Breast epithelium (tissue), 4 donors: ENCODE data around the gene KCNIP3. TPM values are rescaled to one million over a fixed set of nuclear protein-coding genes. Genes with fewer than 3 reads are reported as not detected.
A peak's percentile ranks its signal among the peaks of the same experiment; 100 is the strongest.

ENCODE experiments used
- DNase-seq, 2 donors: peaks; one replicate each; pipeline ENCODE4 v3.0.0-alpha.2; 2019; ENCODE audit warnings: low spot score in 2 of 2
- H3K27ac ChIP-seq, 2 donors: fragments of 200-600 bp; sonication (generic) in 1 of 2; one replicate each; pipeline ENCODE4 v1.5.1; 2016 to 2019; ENCODE audit warnings: mild to moderate bottlenecking in 1 of 2
- H3K27me3 ChIP-seq, 2 donors: fragments of 200-600 bp; sonication (generic) in 1 of 2; one replicate each; pipeline versions ENCODE4 v1.5.1 to v1.6.0; 2017 to 2019; ENCODE audit warnings: control low read depth in 1 of 2, mild to moderate bottlenecking in 1 of 2
- H3K36me3 ChIP-seq: fragments of 200-600 bp; one replicate; pipeline ENCODE4 v1.5.1; 2019
- H3K4me1 ChIP-seq, 2 donors: fragments of 200-600 bp; sonication (generic); one replicate each; pipeline ENCODE4 v1.5.1; 2016 to 2019; ENCODE audit warnings: control low read depth in 1 of 2
- H3K4me3 ChIP-seq, 3 donors: fragments of 200-600 bp; sonication (generic); 1 replicate in 2 of 3; 2 replicates in 1 of 3; pipeline ENCODE4 v1.5.1; 2016 to 2019; ENCODE audit warnings: mild to moderate bottlenecking in 3 of 3, moderate library complexity in 2 of 3
- H3K9me3 ChIP-seq, 2 donors: fragments of 200-600 bp; sonication (generic) in 1 of 2; one replicate each; pipeline ENCODE4 v1.5.1; 2016 to 2019; ENCODE audit warnings: control low read depth in 1 of 2
- POLR2A ChIP-seq: fragments of 450-650 bp; IDR thresholded peaks from one replicate; pipeline ENCODE4 v1.6.1; 2016; ENCODE audit warnings: antibody characterized with exemption, mild to moderate bottlenecking, moderate library complexity
- POLR2AphosphoS5 ChIP-seq, 3 donors: sonication (generic); formaldehyde crosslinking; IDR thresholded peaks; one replicate each; pipeline ENCODE4 v1.6.1; 2017; ENCODE audit warnings: antibody characterized with exemption in 3 of 3
- intact Hi-C: fragments of 100-400 bp; cut with DNase I; formaldehyde crosslinking; loops from one replicate; pipeline ENCODE4 v1.15.1; 2023; ENCODE audit warnings: low total_unique reads
- total RNA-seq, 3 donors: library from RNA; depleted of rRNA; stranded (reverse); fragments of >200 nt; gene quantifications; one replicate each; pipeline ENCODE4 v1.1.0, GENCODE V29; 2016
- TF ChIP-seq, protein P1 (sequence below), 3 donors: fragments of 450-650 bp; IDR thresholded peaks; one replicate each; pipeline ENCODE4 v1.5.1; 2016 to 2017; ENCODE audit warnings: antibody characterized with exemption in 3 of 3, mild to moderate bottlenecking in 3 of 3, moderate library complexity in 3 of 3

KCNIP3 gene
- total RNA-seq, 3 donors from 2014 or later = 14.4 to 30.1 (median 15.1) TPM

DNA sequence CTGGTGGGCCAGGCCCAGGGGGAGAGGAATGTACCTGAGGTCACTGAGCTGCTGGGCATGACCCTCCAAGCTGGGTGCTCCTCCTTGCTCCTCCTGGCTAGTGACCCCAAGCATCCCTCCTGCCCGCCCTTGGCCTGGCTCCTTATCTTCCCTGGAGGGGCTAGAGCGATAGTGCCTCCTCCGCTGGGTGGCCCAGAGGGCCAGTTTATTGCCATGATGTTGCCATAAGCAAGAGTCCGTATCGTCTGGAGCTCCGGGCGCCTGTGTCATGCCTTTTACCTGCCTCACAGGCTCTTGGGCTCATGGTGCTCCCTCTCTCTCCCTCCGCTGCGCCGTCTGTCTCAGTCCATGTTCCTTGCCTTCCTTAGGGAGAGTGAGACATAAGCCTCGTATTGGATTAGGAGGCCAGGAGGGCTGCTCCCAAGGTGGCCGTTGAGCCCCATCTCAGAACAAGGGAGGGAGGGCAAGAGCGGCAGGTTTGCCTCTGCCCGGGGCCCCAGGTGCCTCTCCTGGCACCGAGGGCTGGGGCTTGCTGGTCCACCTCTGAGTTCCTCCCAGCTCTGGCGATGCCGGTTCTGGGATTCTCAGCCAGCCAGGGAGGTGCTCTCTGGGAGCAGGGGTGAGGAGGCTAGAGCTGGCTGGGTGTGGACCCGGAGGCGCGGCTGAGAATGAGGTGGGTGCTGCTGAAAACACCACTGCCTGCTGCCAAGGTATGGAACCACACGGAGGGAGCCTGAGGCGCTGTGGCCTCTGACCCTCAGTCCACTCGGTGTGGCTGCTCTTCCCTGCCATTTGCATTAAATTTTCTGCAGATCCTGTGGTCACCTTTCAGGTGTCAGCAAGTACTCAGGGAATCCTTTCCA is 22.6 kb downstream of the KCNIP3 start:
- DNase-seq = no peak
- no peak overlapping the region for H3K27ac ChIP-seq
- no peak overlapping the region for H3K4me3 ChIP-seq
- no peaks in the 10 kb centered on the region for H3K36me3 ChIP-seq
- intact Hi-C loops = no loop called here
- TF ChIP-seq POLR2AphosphoS5 (IDR thresholded peaks at IDR 0.05) (no peak), POLR2A (no peak)
- TF ChIP-seq, protein P1, sequence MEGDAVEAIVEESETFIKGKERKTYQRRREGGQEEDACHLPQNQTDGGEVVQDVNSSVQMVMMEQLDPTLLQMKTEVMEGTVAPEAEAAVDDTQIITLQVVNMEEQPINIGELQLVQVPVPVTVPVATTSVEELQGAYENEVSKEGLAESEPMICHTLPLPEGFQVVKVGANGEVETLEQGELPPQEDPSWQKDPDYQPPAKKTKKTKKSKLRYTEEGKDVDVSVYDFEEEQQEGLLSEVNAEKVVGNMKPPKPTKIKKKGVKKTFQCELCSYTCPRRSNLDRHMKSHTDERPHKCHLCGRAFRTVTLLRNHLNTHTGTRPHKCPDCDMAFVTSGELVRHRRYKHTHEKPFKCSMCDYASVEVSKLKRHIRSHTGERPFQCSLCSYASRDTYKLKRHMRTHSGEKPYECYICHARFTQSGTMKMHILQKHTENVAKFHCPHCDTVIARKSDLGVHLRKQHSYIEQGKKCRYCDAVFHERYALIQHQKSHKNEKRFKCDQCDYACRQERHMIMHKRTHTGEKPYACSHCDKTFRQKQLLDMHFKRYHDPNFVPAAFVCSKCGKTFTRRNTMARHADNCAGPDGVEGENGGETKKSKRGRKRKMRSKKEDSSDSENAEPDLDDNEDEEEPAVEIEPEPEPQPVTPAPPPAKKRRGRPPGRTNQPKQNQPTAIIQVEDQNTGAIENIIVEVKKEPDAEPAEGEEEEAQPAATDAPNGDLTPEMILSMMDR (IDR thresholded peaks at IDR 0.05) = no peak
- H3K9me3 ChIP-seq = no peaks in the 10 kb centered on the region
- H3K27me3 ChIP-seq = no peaks in the 10 kb centered on the region
- peaks cover 4 to 17% of the 10 kb centered on the region in 2 donors for H3K4me1 ChIP-seq

DNA sequence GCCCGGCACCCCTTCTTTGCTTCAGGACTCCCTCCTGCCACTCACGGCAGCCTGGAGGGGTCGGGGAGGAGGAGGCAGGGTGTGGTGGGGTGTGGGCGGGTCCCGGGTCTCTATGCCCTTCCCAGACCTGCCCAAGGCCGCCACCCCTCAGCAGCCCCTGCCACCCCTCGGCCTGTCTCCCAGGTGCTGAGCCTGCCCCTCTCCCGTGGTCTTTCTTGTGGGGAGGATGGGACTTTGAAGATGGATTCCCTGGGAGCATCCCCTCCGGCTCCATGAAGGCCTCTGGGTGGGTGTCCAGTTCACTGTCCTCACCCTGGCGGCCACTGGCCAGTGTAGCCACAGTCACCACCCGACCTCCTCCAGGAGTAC is 23.2 kb downstream of the KCNIP3 start:
- Histone ChIP-seq H3K4me1 (peaks cover 4 to 17% of the 10 kb centered on the region in 2 donors), H3K27me3 (no peaks in the 10 kb centered on the region), H3K9me3 (no peaks in the 10 kb centered on the region), H3K36me3 (no peaks in the 10 kb centered on the region), H3K27ac (no peak overlapping the region), H3K4me3 (no peak overlapping the region)
- TF ChIP-seq POLR2AphosphoS5 (IDR thresholded peaks at IDR 0.05) = no peak
- TF ChIP-seq, protein P1 (IDR thresholded peaks at IDR 0.05) = no peak
- no peak for TF ChIP-seq POLR2A
- intact Hi-C loops = no loop called here
- no peak for DNase-seq

DNA sequence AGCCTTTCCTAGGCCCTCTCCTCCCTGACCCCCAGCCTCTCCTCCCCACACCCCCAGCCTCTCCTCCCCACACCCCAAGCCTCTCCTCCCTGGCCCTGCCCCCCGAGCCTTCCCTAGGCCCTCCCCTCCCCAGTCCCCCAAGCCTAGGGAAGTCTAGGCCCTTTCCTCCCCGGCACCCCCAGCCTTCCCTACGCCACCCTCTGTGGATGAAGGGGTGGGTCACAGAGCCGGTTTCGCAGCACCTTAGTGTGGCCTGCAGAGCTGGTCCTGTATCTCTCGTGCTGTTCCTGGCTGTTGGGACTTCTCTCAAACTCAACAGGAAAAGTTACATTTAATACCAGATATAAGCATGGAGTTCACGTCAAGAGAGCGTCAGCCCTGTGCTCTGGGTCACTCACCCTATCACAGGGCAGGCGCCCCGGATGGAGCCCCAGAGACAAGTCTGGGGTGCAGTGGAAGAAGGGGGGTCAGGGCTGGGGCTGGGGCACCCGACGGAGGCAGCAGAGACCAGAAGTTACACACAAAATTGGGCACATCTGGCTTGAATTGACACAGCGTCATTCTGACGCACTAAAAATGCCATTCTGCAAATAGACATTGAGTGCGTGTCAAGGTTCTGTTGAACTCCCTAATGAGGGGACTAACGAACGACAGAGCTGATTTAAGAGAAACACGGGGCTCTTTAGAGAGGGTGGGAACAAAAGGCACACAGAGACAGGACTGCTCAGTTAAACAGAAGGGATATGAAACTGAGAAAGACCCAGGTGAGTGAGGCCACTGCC is 24.0 kb downstream of the KCNIP3 start:
- no peak for DNase-seq
- Histone ChIP-seq H3K36me3 (no peaks in the 10 kb centered on the region), H3K4me3 (no peak overlapping the region), H3K9me3 (no peaks in the 10 kb centered on the region), H3K4me1 (peaks cover 4 to 14% of the 10 kb centered on the region in 2 donors), H3K27me3 (no peaks in the 10 kb centered on the region), H3K27ac (no peak overlapping the region)
- TF ChIP-seq POLR2AphosphoS5 (IDR thresholded peaks at IDR 0.05) (no peak), POLR2A (no peak)
- TF ChIP-seq, protein P1 (IDR thresholded peaks at IDR 0.05) = no peak
- intact Hi-C loops = no loop called here

DNA sequence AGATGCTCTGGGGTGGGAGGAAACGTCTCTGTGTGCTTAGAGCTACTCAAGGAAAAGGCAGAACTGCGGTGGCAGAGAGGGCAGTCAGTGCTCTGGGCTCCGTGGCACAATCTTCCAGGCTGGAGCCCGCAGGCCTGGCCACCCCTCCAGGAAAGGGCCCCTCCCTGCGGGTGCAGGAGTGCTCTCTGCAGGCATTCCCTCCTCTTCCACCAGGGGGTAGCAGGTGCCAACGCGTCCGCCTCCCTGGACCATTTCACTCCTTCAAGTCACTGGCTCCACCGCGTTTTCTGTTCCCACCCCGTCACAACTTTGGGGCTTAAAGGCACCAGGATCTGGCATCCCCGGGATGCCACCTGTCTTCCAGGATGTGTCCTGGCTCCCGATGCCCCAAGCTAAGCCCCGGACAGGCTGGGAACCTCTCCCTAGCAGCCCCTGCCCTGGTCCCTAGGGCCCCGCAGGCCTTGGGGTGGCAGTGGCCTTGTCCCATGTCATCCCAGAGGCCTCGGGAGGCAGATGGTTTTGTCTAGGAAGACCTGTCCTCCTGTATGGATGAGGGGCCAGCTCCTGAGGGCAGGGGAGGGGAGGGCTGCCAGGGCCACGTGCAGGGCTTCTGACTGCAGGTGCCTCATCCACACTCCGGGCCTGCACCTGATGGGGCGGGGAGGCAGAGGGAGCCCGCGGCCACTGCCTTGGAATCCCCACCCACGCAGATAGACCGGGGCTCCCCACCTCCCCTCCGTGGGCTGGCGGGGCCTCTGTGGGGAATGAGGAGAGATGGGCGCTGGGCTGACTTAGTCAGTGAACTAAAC is 26.4 kb downstream of the KCNIP3 start:
- Histone ChIP-seq H3K27me3 (no peaks in the 10 kb centered on the region), H3K9me3 (no peaks in the 10 kb centered on the region), H3K4me1 (no peaks in the 10 kb centered on the region), H3K4me3 (no peak overlapping the region), H3K27ac (no peak overlapping the region), H3K36me3 (no peaks in the 10 kb centered on the region)
- no peak for DNase-seq
- intact Hi-C loops = no loop called here
- TF ChIP-seq POLR2AphosphoS5 (IDR thresholded peaks at IDR 0.05) (no peak), POLR2A (no peak)
- TF ChIP-seq, protein P1 (IDR thresholded peaks at IDR 0.05) = peak; percentile 31 to 64 (median 49)
